Adipocyte (in vitro differentiated cells): Measurements from ENCODE around the gene TACSTD2.
A peak's percentile ranks its signal among the peaks of the same experiment; 100 is the strongest.
"Not testable (repeated sequence)": the region's sequence is repeated elsewhere in the genome, so short reads cannot be mapped to it uniquely, and the experiment has no call there.

Experiments
- DNase-seq: peaks from one replicate; pipeline ENCODE4 v3.0.0-alpha.2; 2015; ENCODE audit warnings: low read depth
- H3K27me3 ChIP-seq: replicated peaks from 2 replicates; pipeline ENCODE4 v1.7.0; 2013; ENCODE audit warnings: mild to moderate bottlenecking, low read length, moderate library complexity; ENCODE audit not compliant: control insufficient read depth, insufficient read depth
- H3K36me3 ChIP-seq: 2 replicates; pipeline ENCODE4 v1.7.0; 2013; ENCODE audit warnings: low read length, mild to moderate bottlenecking, moderate library complexity; ENCODE audit not compliant: control insufficient read depth, insufficient read depth, severe bottlenecking
- H3K4me1 ChIP-seq: 2 replicates; pipeline ENCODE4 v1.7.0; 2013; ENCODE audit warnings: mild to moderate bottlenecking, low read length, moderate library complexity; ENCODE audit not compliant: control insufficient read depth, insufficient read depth
- H3K4me3 ChIP-seq: 2 replicates; pipeline ENCODE4 v1.7.0; 2013; ENCODE audit warnings: mild to moderate bottlenecking, low read length, moderate library complexity
- H3K9ac ChIP-seq: 2 replicates; pipeline ENCODE4 v1.7.0; 2013; ENCODE audit warnings: mild to moderate bottlenecking, low read length, moderate library complexity
- H3K9me3 ChIP-seq: 2 replicates; pipeline ENCODE4 v1.7.0; 2013; ENCODE audit warnings: mild to moderate bottlenecking, low read length, moderate library complexity; ENCODE audit not compliant: control insufficient read depth

Gene TACSTD2

DNA sequence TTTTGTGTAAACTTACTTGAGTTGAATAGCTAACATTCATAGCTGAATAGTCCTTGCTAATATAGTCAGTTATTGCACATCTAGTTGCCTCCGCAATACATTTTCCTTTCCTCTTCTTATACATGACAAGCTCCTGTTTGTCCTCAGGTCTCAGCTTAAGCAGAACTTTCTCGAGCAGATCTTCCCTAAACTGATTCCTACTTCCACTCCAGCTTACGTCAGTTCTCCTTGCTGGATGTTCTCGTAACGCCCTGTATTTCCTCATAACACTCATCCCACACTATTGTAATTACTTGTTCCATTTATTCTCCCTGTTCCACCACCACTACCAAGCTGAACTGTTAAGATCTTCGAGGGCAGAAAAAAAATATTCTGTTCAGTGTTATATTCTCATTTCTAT, 15.4 kb downstream of the TACSTD2 start:
- H3K36me3 ChIP-seq: no peaks in the 10 kb centered on the region
- H3K4me1 ChIP-seq: no peaks in the 10 kb centered on the region
- H3K4me3 ChIP-seq: no peak overlapping the region
- DNase-seq: no peak
- peaks cover 3% of the 10 kb centered on the region for H3K27me3 ChIP-seq
- H3K9ac ChIP-seq: no peak overlapping the region
- H3K9me3 ChIP-seq: peaks cover 10% of the 10 kb centered on the region

DNA sequence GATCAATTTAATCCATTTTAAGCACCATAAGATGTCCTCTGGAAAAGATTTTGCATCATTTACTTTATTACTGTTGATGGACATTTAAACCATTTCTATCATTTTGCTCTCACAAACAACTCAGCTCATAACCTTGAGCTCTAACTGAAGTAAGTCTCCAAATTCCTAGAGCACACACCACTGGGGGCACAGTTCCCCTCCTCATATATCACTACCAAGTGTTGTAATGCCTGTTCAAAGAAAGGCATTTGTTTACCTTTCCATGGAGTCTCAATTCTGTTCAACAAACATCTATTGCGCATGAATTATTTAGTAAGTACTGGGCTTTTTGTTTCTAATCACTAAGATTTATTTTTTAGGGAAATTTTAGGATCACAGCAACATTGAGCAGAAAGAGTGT, 21.7 kb downstream of the TACSTD2 start:
- no peaks in the 10 kb centered on the region for H3K4me1 ChIP-seq
- no peak overlapping the region for H3K9ac ChIP-seq
- no peaks in the 10 kb centered on the region for H3K36me3 ChIP-seq
- peaks cover 5% of the 10 kb centered on the region for H3K9me3 ChIP-seq
- H3K27me3 ChIP-seq: peaks cover 3% of the 10 kb centered on the region
- no peak for DNase-seq
- no peak overlapping the region for H3K4me3 ChIP-seq

DNA sequence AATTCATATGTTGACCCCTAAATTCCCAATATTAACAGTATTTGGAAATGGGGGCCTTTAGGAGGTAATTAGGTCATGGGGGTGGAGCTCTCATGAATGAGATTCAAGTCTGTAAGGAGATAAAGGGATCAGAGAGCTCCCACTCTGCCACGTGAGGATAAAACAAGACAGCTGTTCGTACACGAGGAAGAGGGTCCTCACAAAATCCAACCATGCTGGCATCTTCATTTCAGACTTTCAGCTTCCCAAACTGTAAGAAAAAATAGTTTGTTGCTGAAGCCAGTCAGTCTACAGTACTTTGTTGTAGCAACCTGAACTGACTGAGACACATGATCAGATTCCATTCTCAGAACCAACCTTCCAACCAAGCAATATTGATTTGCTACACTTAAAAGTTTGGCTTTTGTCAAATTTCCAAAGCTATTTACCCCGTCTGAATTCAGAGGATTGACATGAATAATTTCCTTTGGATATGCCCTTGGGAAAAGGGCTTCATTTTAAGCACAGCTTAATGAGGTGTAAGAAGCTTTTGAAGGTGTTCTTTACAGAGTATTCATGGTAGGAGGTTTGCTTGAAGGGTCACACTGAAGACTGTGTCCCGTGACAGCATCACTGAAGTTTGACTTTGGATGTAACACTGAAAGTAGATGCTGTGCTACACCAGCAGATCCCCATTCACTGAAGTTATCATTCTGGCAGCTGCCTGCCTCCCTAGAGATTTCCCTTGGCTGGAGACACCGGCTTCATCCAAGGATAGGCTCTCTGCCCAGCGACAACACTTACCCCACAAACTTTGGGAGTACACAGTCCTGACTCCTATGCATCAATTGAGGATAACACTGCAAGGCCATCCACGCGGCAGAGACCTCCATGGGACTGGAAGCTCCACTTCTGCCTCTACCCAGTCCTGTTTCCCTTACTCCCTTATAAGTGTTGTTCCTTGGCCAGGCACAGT, 25.6 kb downstream of the TACSTD2 start:
- Histone ChIP-seq H3K27me3 (peaks cover 3% of the 10 kb centered on the region), H3K36me3 (no peaks in the 10 kb centered on the region), H3K4me1 (no peaks in the 10 kb centered on the region), H3K4me3 (no peak overlapping the region), H3K9me3 (no peaks in the 10 kb centered on the region), H3K9ac (no peak overlapping the region)
- no peak for DNase-seq

DNA sequence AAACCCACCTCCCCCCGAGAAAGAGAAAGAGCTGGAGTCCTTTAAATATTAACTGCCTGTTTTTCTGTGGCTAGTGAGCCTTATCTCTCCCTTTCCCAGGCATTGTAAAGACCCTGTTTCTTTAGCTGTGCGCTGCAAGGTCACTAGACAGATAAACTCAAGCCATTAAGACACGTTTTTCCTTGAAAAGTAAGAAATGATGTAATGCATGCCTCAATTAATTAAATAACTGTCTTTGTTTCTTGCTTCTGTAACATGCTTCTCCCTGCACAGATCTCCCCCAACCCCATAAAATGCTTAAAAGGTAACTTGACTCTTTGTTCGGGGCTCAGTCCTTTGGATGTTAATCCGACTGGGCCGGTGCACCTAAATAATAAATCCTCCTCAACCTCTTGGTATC, 27.8 kb downstream of the TACSTD2 start:
- H3K4me1 ChIP-seq, DNase-seq, H3K27me3 ChIP-seq, H3K36me3 ChIP-seq, H3K4me3 ChIP-seq, H3K9me3 ChIP-seq, H3K9ac ChIP-seq: not testable (repeated sequence)

DNA sequence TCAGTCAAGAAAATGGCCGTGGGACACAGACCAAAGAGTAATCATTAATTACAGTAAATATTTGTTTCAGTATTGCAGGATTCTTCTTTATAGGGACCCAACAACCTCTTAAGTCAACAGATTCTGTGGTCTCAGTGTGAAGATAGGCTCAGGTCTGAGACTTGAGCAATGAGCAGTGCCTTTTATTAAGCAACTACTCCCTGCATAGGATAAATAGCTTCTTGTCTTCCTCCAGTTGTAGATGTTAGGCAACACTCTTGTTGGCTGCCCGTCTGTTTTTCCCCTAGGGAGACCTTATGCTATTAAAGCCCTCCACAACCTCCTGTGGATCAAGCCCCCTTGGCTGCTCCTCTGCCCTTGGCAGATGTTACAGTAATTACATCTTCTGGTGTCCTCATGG, 28.7 kb downstream of the TACSTD2 start:
- no peaks in the 10 kb centered on the region for H3K9me3 ChIP-seq
- peaks cover 9% of the 10 kb centered on the region for H3K4me1 ChIP-seq
- no peak overlapping the region for H3K9ac ChIP-seq
- H3K4me3 ChIP-seq: no peak overlapping the region
- no peaks in the 10 kb centered on the region for H3K36me3 ChIP-seq
- DNase-seq: no peak
- H3K27me3 ChIP-seq: peaks cover 3% of the 10 kb centered on the region

GRCh38 chr1:58546520-58547308, 30.3 kb downstream of the TACSTD2 start, which contains the start of gene OMA1:
Gene OMA1 (minus strand): TSS chr1:58546726. CDS start chr1:58539294, 7,432 bp downstream.
- Histone ChIP-seq H3K4me3 (peak within 1 kb of the TSS; percentile 86), H3K9ac (peak within 1 kb of the TSS; percentile 89), H3K27me3 (peaks cover under 1% of the 10 kb centered on the region), H3K36me3 (no peaks in the 10 kb centered on the region), H3K4me1 (peaks cover 9% of the 10 kb centered on the region), H3K9me3 (no peaks in the 10 kb centered on the region)
- peak; percentile 98 for DNase-seq

GRCh38 chr1:58545591-58546519, 31.2 kb downstream of the TACSTD2 start:
- H3K9ac ChIP-seq: peak overlapping the region; percentile 89
- peaks cover 9% of the 10 kb centered on the region for H3K4me1 ChIP-seq
- H3K36me3 ChIP-seq: no peaks in the 10 kb centered on the region
- H3K9me3 ChIP-seq: no peaks in the 10 kb centered on the region
- DNase-seq: peak; percentile 88
- no peaks in the 10 kb centered on the region for H3K27me3 ChIP-seq
- H3K4me3 ChIP-seq: peak overlapping the region; percentile 86

GRCh38 chr1:58543260-58543659, 33.8 kb downstream of the TACSTD2 start:
- peaks cover 9% of the 10 kb centered on the region for H3K4me1 ChIP-seq
- no peaks in the 10 kb centered on the region for H3K9me3 ChIP-seq
- no peaks in the 10 kb centered on the region for H3K27me3 ChIP-seq
- H3K9ac ChIP-seq: no peak overlapping the region
- DNase-seq: no peak
- no peak overlapping the region for H3K4me3 ChIP-seq
- no peaks in the 10 kb centered on the region for H3K36me3 ChIP-seq

DNA sequence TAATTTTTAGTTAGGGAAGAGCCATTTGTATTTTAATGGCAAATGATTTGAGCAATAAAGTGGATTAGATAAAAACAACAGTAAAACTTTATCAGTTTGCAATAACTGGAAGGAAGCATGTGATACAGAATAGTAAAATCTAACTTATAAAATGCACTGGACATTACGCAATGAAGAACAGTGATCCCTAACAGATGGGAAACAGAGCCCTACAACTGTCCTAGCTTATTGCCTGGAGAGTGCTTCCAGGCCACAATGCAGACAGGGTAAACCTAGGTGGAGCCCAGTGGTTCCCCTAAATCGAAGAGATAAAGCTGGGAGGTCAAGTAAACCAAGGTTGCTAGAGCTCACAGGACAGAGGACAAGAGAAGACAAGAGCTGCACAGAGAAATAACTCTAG, 37.5 kb downstream of the TACSTD2 start:
- Histone ChIP-seq H3K9me3 (no peaks in the 10 kb centered on the region), H3K4me1 (no peaks in the 10 kb centered on the region), H3K9ac (no peak overlapping the region), H3K27me3 (no peaks in the 10 kb centered on the region), H3K4me3 (no peak overlapping the region), H3K36me3 (no peaks in the 10 kb centered on the region)
- peak; percentile 70 for DNase-seq

DNA sequence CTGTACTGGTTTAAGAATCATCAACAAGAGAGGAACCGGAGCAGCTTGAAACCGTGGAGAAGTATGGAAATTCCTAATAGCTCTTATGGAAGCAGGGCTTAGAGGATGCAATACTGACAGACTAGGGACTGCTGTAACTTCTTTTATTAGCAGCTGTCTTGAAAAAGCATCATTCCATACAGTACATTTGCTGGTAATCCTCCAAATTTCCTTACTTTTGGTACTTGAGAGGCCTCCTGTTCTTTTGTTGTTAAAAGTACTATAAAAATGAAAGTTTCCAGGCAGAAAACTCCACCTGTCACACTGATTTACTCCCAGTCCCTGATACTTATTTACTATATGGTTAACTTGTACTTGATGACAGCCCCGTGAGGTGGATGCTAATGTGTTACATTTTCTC, 38.2 kb downstream of the TACSTD2 start:
- Histone ChIP-seq H3K4me1 (no peaks in the 10 kb centered on the region), H3K4me3 (no peak overlapping the region), H3K9ac (no peak overlapping the region), H3K36me3 (no peaks in the 10 kb centered on the region), H3K27me3 (no peaks in the 10 kb centered on the region), H3K9me3 (no peaks in the 10 kb centered on the region)
- DNase-seq: no peak
